HG03103 (cell line): Measurements from ENCODE around the gene STX7.
A peak's percentile ranks its signal among the peaks of the same experiment; 100 is the strongest.
"Not testable (repeated sequence)": the region's sequence is repeated elsewhere in the genome, so short reads cannot be mapped to it uniquely, and the experiment has no call there.

Source experiments
- ATAC-seq: cut with Tn5 transposase; IDR thresholded peaks from one replicate; pipeline ENCODE4 v1.9.1; 2021; ENCODE audit warnings: low read depth; ENCODE audit not compliant: unreplicated experiment

Gene STX7, protein sequence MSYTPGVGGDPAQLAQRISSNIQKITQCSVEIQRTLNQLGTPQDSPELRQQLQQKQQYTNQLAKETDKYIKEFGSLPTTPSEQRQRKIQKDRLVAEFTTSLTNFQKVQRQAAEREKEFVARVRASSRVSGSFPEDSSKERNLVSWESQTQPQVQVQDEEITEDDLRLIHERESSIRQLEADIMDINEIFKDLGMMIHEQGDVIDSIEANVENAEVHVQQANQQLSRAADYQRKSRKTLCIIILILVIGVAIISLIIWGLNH

DNA sequence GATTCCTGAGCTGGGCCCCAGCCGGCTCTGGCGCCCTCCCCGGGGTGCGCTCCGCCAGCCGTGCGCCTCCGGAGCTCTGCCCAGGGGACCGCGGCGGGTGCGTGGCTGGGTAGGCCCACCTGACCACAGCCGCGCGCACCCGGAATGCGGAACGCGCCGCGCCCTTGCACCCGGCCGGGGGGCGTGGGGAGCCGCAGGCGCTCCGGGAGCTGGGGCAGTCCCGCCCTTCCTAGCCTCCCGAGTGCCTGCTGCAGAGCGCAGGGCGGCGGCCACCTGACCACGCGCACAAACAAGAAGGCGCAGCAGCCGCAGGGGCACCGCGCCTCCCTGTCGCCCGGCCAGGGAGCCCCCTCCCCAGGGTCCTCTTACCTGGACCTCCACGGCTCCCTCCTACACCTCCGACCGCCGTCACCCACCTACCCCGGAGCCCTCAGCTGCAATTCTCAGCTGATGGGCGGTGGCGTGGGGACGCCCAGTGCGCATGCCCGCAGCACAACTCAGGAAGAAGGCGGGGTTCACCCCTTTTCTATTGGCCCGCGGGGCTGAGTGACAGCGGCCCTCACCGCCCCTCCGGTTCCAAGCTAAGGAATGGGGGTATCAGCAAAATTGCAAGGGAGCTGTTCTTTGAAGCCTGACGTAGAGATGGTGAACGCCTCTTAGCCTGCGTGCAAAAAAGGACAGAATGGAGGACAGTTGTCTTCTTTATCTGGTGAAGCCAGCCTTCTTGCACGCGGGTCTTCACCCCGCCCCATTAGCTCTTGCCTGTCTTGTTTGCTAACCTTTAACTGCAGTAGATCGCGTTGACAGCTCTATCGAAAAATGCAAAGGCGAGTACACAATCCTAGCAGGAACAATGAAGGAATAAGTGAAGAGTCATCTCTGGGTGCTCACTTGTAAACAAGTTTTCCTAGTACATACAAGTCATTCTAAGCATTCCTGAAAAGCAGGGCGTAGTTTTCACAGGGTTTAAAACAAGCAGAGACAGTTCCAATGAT lies at the start of gene STX7:
Gene STX7 (minus strand): TSS at position 479 of the 995 bp plus-strand sequence. CDS start 9,586 bp downstream, outside the sequence.
- peak; percentile 87 for ATAC-seq

DNA sequence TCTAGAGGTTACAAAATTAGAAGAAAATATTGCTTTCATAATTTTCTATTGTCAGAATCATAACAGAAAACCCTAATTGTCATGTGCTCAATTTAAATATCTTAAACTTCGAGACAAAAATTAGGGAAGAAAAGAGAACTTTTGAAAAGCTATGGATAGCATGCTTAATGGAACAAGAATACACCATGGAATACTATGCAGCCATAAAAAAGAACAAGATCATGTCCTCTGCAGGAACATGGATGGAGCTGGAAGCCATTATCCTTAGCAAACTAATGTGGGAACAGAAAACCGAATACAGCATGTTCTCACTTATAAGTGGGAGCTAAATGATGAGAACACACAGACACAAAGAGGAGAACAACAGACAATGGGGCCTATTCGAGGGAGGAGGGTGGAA lies 47.2 kb upstream of the STX7 start:
- ATAC-seq, result not testable (repeated sequence)

DNA sequence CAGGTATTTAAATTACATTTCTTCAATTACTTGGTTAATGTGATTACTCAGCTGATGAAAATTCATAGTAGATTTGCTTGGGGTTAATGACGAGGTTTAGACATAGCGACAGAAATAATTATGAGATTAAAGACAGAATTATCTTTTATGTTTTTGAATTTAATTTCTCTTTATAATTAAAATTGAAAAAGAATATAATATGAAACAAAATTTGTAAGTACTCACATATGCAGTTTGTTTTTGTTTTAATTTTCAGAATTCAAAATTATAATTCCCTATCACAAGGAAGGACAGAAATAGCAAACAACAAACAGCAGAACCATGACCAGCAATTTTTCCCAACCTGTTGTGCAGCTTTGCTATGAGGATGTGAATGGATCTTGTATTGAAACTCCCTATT lies 39.5 kb upstream of the STX7 start, which contains the start of gene TAAR8:
Gene TAAR8 (plus strand): TSS at position 301 of the 400 bp plus-strand sequence. CDS start 21 bp downstream, at position 322.
- no peak for ATAC-seq

DNA sequence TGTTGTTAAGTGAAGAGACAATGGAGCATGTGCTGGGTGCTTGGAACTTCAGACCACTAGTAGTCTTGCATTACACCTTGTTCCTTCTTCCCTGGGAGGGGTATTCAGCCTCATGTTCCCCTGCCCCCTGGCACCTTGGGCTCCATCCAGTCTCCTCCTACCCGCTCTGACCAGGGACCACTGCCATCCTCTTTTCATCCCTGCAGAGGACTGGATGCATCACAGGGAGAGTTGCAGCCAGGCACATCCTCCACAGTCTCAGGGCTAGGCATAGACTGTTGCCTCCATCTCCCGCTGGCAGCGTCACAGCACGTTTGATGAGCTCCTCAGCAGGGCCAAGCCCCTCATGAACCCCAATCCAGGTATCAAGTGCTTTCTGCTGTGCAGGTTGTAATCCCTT lies 38.3 kb upstream of the STX7 start:
- no peak for ATAC-seq

DNA sequence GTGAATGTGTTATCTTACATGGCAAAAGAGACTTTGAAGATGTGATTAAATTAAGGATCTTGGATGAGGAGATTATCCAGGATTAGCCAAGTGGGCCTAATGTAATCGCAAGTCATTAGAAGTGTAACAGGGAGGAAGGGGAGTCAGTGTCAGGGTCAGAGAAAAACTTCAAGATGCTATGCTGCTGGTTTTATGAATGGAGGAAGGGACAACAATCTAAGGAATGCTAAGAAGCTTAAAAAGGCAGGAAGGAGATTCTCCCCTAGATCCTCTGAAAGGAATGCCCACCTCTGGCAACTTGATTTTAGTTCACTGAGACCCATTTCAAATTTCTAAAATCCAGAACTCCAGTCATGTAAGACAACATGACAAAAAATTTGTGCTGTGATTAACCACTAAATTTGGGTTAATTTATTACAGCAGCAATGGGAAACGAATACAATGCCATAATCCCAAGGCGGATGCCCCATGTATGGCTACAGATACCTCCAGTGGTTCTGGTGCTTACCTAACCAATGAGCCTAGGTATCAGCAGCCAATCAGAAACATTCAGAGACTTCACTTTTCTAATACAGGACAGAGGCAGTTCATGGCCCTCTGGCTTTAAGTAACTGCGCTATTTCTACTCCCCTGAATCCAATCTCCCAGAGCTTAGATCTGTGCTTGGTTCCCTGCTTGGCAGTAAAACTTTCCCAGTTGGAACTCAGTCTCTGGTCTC lies 36.0 kb upstream of the STX7 start:
- ATAC-seq, result no peak

DNA sequence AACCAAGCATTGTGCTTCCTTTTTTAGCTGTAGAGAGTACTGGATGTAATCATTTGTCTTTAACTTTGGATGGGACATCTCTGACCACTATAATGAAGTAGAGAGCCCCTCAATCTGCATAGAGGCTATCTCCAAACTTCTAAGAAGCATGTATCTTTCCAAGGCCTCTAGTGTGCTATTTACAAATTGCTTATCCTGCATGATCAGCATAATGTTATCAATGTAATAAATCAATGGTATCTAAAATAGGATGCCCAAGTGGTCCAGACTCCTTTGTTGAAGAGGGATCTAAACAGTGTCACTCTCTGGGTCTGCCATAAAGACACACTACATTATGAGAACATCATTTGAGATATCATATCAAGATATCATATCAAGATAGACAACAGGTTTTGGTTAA lies 31.9 kb upstream of the STX7 start:
- no peak for ATAC-seq

DNA sequence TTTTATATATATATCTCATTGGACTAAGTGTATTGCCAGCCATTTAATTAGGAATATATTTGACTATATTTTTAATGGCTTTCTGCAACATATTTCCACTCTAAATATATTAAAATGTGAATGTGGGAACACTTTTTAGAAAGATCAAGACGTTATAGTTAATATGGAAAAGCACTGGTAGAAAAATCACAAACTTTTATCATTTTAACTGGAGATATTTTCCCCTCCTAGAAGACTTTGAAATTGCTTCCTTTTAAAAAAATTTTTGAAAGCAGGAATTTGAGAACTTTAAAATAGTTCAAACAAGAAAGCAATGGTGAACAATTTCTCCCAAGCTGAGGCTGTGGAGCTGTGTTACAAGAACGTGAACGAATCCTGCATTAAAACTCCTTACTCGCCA lies 25.1 kb upstream of the STX7 start, which contains the start of gene TAAR9:
Gene TAAR9 (plus strand): TSS at position 301 of the 400 bp plus-strand sequence. CDS start 13 bp downstream, at position 314.
- no peak for ATAC-seq

DNA sequence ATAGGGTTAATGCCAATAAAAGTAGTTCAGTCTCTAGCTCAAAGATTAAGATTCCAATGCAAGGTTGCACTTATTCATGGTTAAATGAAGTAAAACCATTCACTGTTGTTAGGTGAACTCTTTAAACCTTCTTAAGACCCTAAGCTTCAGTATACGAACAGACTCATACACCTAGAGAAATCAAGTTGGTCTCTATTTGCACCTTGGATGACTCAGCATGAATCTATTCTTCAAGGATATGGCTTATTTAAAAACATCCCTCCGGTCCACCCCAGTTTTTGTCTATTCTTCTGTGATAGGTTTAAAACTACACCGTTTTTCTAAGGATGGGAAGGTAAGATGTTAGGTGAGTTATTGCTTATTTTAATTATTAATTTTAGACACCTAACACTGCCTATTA lies 24.2 kb upstream of the STX7 start:
- no peak for ATAC-seq

DNA sequence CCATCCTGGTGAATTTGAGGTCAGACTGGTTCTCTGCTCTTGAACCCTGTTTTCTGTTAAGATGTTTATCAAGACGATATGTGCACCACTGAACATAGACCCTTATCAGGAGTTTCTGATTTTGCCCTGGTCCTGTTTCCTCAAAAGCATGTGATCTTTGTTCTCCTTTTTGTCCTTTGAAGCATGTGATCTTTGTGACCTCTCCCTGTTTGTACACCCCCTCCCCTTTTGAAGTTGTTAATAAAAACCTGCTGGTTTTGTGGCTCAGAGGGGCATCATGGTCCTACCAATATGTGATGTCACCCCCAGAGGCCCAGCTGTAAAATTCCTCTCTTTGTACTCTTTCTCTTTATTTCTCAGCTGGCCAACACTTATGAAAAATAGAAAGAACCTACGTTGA lies 21.6 kb upstream of the STX7 start:
- ATAC-seq, result not testable (repeated sequence)

DNA sequence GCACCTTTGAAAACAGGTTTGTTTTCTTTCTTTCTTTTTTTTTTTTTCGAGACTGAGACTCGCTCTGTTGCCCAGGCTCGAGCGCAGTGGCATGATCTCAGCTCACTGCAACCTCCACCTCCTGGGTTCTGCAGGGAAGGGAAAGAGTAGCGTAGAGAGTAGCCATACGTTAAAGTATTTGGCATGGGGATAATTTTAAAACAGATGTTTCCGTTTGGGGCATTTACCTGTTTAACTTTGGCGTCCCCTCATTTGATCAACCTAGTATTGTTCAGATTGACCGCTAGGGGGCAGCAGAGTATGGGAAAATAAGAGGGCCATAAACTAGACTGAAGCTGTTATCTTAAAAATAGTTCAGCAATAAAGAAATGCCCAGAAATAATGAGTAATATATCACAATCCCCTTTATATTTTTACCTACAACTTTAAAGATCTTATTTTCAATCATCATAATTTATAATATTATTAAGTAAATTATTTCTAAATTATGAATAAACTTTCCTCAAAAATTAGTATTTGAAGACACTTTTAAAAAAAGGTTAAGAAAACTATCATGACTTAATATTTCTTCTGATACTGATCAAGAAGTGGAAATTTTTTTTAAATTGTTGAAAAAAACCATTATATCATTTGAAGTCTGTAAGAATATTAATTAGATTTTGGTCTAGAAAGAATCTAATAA lies 17.5 kb upstream of the STX7 start:
- ATAC-seq, result peak; percentile 92

DNA sequence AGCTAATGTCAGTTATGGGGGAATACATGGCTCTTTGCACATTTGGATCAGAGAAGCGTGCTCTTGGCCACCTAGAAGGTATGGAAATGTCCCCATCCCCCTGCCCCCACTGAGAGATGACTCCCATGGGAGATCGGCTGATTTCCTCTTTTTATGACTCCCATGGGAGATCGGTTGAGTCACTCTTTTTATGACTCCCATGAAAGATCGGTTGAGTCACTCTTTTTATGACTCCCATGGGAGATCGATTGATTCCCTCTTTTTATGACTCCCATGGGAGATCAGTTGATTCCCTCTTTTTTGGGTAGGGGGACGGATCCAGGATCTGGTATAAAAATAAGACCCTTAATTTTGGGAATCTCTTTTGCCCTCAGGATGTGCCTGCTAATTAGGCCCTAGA lies 14.9 kb upstream of the STX7 start:
- no peak for ATAC-seq

DNA sequence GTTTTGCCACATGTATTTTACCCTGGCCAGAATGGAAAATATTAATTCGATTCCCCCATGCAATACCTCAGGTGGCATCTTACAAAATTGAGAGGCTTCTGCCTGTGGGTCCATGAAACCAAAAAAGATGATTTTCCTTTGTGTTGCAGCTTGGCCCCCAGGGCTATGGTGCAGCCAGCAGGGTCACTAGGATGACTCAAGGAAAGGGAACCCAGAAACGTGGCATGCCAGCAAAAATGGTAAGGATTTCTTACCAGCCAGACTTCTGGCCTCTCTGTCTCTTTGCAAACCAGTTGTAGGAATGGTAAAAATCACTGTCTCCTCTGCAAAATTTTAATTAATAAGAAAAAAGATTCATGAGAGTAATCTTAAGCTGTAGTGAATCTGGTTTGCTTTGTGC lies 13.5 kb upstream of the STX7 start:
- ATAC-seq, result no peak

DNA sequence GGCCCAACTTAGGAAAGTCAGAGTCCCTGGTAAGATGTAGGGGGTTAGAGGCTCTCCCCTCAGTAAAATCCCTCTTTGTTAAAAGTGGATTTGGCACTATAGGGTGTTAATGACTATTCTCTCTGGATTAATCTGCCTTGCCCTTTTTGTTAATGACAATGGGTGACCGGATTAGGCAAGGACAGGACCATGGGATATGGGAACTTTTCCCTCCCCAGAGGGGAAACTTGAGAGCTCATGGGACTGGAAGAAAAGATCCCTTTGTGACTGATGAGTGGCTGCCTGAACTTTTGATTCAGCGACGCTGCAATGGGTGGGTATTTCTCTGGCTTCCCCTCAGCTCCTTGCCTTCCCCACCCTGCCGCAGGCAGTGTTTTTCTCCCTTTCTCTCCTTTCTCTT lies 12.9 kb upstream of the STX7 start:
- ATAC-seq, result no peak

DNA sequence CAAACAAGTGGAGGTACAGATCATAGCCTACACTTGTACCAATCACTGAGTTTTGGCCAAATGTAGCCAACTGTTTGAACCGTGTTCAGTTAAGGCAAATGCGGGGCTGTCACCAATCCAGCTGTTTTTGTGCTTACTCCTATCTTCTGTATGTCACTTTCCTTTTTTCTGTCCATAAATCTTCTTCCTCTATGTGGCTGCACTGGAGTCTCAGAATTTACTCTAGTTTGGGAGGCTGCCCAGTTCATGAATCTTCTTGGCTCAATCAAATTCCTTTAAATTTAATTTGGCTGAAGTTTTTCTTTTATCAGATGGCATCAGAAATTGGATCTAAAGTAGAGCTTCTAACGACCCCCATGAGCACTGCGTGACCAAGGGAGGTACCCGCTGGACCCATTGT lies 11.7 kb upstream of the STX7 start:
- ATAC-seq, result no peak

DNA sequence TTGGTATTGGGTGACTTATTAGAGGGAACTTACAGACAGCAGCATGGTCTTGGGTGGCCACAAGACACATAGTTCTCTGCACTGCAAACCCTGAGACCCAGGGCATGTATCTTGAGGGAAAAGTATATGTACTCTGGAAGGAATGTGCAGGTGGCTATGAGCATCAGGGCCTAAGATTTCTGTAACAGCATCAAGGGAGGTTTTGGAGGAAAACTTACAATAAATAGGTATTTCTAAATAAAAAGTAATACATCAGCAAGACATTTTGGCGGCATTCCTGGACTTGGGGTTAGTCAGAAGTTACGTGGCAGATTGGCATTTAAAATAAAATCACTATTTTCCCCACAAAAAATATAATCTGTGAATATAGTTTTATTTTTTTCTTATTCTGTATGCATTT lies 8.0 kb upstream of the STX7 start:
- no peak for ATAC-seq

DNA sequence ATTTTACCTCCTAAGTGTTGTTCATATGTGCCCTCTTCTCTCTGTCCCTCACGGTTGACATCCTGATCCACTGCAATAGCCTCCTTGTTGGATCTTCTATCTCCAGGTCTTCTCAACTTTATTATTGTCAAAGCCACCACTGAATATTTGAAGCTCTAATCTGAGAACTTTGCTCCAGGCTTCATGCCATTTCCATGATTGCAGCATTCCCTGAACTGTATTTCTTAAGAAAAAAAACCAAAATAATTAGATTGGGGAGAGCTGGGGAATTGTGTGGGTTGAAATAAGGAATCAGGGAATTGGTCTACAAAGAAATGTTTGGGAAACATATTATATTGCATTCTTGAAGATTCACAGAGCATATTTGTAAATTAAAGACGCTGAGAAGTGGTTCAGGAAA lies 2.5 kb upstream of the STX7 start:
- no peak for ATAC-seq

DNA sequence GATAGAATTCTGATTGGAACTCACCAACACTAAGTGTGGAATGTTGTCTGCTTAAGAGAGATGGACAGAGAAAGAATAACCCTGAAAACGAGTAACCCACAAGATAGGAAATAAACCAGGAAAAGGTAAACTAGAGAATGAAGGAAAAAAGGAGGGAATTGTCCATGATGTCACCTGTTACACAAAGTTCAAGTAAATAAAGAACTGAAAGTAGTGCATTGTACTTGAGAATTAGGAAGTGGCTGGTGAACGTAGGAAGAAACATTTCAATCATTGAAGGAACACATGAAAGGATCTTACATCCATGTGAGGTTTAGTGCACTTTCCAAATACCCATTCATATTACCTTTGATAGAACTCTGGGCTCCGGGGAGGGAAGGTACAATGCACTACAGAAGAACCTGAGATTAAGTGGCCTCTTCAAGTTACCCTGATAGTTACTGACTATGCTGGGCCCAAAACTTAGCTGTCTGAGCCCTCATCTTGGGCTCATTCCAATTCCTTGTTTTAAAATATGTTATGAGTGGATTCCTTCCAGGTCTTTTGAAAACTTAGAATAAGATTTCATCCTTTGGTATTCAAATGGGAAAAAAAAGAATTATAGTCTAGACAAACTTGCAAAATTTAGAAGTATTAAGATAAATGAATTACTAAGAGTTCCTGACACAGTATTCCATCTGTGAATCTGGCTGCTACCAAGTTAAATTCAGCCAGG lies 1.1 kb upstream of the STX7 start:
- ATAC-seq, result no peak

DNA sequence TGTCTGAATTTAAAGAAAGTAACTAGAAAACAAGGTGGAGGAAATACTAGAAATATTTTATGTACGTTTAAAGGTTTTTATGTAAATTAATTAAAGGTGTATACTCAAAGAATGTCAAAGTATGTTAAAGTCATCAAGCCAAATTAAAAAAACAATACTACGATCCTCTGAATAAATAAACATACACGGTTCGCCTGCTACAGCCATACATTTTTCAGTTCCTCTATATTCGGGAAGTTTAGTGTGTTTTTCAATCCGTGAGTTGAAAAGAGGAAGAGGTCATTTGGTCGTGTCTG lies 626 bp downstream of the STX7 start:
- ATAC-seq, result no peak

DNA sequence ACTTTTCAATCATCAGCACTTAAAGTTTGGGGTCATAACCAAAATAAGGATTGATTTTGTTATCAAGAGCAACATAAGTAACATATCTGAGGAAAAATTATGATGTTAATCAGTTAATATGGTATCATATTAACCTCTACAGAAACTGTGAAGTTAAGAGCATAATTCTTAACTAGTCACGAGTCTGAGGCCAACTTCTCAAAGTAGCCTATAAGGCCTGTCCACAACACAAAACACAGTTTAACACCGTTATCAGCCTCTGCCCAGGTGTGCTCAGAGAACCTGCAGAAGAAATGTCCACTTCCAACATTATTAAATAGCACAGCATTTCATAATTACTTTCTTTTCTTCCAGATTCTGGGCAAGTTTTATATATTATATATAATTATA lies 1.1 kb downstream of the STX7 start:
- ATAC-seq, result no peak
